Fibroblast of gingiva (primary cell): ENCODE data around the gene TMEM14C.
"Not testable (repeated sequence)": the region's sequence is repeated elsewhere in the genome, so short reads cannot be mapped to it uniquely, and the experiment has no call there.

Experiments
- DNase-seq: peaks from one replicate; pipeline ENCODE4 v3.0.0-alpha.2; 2011; ENCODE audit warnings: low read depth

The TMEM14C gene

DNA sequence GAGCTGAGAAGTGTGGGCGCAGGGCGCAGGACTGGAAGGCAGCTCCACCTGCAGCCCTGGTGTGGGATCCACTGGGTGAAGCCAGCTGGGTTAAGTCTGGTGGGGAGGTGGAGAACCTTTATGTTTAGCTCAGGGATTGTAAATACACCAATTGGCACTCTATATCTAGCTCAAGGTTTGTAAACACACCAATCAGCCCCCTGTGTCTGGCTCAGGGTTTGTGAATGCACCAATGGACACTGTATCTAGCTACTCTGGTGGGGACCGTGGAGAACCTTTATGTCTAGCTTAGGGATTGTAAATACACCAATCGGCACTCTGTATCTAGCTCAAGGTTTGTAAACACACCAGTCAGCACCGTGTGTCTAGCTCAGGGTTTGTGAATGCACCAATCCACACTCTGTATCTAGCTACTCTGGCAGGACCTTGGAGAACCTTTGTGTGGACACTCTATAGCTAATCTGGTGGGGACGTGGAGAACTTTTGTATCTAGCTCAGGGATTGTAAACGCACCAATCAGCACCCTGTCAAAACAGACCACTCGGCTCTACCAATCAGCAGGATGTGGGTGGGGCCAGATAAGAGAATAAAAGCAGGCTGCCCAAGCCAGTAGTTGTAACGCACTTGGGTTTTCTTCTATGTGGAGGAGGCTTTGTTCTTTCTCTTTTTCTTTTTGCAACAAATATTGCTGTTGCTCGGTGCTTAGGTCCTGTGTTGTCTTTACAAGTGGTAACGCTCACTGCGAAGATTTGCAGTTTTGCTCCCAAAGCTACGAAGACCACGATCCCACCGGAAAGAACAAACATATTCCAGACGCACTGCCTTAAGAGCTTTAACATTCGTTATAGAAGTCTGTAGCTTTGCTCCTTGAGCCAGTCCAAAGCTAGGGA is 1.7 kb upstream of the TMEM14C start:
- not testable (repeated sequence) for DNase-seq

DNA sequence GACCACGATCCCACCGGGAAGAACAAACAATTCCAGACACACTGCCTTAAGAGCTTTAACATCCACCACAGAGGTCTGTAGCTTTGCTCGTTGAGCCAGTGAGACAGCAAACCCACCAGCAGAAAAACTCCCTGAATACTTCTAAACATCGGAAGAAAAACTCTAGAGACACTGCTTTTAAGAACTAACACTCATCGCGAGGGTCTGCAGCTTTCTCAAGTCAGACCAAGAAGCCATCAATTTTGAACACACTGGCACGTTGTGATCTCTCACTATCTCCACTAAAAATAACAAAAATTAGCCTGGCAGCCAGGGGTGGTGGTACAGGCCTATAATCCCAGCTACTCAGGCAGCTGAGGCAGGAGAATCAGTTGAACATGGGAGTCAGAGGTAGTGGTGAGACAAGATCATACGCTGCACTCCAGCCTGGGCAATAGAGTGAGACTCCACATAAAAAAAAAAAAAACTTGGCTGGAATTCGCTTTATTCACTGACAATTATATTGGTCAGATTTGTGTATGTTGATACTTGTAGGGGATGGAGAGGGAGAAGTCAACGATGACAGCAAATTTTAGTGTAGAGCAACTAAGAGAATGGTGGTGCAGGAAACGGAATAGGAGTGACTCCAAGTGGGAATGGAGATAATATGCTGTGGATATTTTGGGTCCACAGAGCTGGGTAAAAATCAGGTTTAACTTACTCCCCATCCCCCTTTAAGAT is 860 bp upstream of the TMEM14C start:
- no peak for DNase-seq

- DNase-seq: no peak
Measured at GRCh38 chr6:10722570-10722819, 375 bp upstream of the TMEM14C start.

GRCh38 chr6:10723567-10723881 is 654 bp downstream of the TMEM14C start:
- DNase-seq: no peak

DNA sequence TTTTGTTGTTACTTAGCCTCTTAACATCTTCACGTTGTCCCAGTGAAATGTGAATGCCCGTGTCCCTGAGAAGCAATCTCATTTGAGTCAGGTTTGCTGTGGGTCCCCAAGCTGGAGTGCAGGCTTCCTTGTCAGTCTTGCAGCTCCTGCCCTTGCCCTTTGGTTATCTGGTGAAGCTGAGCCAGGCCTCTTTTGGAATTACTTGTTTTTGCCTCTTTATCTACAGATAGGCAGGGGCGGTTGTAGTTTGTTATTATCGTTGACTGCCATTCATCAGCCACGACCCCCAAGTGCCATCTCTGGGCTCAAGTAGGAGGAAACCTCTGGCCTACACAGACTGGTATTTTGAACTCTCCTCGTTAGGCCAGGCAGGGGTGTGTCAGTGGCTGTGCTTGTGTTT is 2.2 kb downstream of the TMEM14C start:
- DNase-seq: no peak

DNA sequence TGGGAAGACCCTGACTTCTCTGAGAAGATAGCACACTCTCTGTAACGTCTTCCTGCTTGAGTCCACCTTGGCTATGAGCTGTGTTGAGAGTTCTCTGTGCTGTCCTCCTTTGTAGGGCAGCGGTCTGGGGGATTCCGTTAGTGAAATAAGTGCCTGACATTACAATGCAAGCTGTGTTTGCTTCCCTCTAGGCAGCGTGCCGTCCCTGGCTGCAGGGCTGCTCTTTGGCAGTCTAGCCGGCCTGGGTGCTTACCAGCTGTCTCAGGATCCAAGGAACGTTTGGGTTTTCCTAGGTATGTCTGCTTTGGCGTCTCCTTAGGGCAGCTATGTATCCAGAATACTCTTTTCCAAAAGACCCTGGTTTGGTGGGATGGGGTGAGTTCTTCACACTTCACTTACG is 2.8 kb downstream of the TMEM14C start:
- no peak for DNase-seq

DNA sequence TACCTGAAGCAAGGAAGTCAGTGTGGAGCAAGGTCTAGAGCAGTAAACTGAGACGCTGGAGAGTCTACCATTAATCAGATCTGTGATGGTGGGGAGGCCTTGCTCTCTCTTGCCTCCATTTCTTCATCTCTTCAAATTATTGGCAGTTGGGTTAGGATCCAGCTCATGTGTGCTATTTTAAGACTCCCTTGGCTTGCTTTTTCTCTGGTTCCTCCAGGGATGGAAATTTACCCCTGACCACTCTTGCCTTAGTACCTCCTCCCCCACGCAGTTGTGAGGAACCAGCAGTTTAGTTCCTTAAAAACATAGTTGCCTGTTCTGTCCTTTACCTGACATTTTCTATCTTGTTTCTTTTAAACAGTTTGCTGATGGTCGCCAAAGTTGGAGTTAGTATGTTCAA is 7.4 kb downstream of the TMEM14C start:
- DNase-seq: no peak

GRCh38 chr6:10733151-10733715 is 10.4 kb downstream of the TMEM14C start:
- no peak for DNase-seq

DNA sequence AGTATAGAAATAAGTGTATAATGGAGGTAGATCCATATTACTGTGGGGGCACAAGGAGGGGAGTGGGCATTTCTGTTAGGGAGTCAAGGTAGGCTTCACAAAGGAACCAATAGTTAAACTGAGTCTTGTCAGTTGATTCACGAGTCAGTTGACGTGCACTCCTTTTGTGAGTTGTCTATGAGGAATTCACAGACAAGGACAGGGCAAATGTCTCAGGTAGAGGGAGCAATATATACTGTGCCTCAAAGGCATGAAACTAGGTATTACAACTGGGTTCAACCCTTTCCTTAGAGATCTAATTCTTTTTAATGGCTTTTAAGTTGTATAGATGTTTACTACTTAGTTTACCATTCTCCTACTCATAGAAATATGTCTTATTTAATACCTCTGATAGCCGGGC is 11.0 kb downstream of the TMEM14C start:
- DNase-seq: no peak

DNA sequence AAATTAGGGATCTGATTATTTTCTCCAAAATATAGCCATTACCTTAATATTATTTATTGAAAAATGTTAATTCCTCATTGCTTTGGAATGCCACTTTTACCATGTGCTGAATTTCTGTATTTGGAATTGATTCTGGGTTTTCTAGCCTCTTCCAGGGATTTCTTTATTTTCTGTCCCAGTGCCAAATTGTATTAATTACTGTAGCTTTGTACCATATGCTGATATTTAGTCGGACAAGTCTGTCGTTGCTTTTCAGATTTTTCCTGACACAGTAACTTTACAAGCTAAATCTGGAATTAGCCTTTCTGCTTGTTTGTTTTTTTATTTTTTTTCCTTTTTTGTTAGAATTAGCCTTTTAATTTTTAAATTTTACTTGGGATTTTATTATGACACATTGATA is 13.9 kb downstream of the TMEM14C start:
- no peak for DNase-seq

DNA sequence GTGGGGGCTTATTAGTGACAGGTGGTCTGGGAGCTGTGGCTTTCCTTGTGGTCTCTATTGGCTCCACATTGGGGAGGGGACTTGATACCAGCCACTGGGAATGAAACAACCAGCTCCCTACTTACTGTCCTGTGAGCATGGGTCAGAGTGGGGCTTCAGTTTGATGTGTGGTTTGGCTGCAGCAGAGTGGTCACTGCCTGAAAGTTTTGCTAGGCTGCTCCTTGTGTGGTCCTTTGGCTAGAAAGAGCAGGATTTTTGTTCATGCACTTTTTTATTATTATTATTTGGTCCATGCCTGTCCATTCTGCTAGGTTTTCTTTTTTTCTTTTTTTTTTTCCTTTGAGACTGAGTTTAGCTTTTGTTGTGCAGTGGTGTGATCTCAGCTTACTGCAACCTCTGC is 17.2 kb downstream of the TMEM14C start:
- DNase-seq: no peak

GRCh38 chr6:10741643-10742042 is 18.8 kb downstream of the TMEM14C start:
- DNase-seq: not testable (repeated sequence)

- DNase-seq: no peak
Measured at GRCh38 chr6:10742251-10742650, 19.4 kb downstream of the TMEM14C start.

GRCh38 chr6:10743515-10743914 is 20.6 kb downstream of the TMEM14C start:
- DNase-seq: no peak

- no peak for DNase-seq
Measured at GRCh38 chr6:10745116-10745515, 22.2 kb downstream of the TMEM14C start.

DNA sequence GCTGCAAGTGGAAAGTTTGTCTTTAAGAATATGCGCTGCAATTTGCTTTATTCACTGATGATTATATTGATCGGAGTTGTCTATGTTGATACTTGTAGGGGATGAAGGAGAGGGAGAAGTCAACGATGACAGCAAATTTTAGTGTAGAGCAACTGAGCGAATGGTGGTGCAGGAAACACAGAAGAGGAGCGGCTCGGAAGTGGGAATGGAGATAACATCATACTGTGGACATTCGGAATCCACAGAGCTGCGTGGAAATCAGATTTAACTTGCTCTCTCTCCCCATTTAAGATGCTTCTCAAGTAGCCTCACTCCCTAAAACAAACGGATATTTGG is 24.0 kb downstream of the TMEM14C start:
- DNase-seq: no peak

DNA sequence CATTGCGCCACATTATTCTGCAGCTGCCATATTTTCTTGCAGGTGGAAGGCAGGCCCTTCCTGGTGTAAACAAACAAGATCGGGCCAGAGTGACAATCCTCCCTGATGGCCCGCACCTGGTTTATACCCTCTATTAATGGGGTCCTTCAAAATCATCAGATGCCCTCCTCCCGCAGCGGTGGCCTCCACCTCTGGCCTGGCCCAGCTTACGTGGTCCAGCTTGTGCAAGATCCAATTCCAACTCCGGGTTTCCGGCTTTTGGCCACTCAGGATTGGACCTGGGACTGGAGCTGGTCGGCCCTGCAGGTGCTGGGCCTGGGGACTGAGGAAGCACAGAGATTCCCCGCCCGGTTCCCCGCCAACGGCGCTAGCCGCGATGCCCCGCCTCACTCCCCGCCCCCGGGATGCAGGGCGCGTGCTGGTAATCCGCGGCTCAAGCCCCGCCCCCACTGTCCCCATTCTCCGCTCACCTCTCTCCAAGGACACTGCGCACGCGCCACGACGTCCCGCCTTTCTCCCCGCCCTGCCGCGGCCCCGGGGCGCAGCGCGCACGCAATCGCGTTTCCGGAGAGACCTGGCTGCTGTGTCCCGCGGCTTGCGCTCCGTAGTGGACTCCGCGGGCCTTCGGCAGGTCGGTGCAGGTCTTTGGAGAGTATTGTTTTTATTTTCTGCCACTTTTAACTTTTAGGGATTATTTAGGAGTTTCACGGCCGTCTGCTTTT is 24.5 kb downstream of the TMEM14C start, which contains the start of gene TMEM14B:
TSS of gene TMEM14B (plus strand) at position 555 of the 722 bp plus-strand sequence. CDS start 1,441 bp downstream, outside the sequence.
- DNase-seq: peak; percentile 95

GRCh38 chr6:10749734-10750133 is 26.9 kb downstream of the TMEM14C start:
- DNase-seq: no peak

DNA sequence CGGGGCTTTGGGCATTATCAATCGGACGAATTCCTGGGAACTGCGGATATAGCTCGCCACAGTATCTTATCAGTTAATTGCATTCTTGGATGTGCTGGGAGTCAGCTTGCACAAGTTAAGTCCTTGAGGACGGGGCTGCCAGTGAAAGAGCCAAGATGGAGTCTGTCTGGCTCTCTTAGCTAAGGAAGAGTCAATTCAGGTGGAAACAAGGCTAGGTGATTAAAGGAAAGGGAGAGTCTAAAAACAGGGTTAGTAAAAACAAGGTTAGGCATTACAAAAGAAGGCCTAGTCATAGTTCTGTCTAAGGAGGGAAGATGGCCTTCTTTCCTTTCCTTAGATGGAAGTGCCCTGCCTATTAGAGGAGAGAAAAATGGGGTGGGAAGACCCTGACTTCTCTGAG is 27.7 kb downstream of the TMEM14C start:
- DNase-seq: not testable (repeated sequence)

- DNase-seq: not testable (repeated sequence)
Measured at GRCh38 chr6:10751757-10752156, 28.9 kb downstream of the TMEM14C start.

DNA sequence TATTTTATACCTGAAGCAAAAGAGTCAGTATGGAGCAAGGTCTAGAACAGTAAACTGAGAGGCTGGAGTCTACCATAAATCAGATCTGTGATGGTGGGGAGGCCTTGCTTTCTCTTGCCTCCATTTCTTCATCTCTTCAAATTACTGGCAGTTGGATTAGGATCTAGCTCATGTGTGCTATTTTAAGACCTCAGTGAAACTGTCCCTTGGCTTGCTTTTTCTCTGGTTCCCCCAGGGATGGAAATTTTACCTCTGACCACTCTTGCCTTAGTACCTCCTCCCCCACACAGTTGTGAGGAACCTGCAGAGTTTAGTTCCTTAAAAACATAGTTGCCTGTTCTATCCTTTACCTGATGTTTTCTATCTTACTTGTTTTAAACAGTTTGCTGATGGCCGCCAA is 33.2 kb downstream of the TMEM14C start:
- DNase-seq: no peak

- DNase-seq: peak; percentile 69
Measured at GRCh38 chr6:10759312-10759839, 36.5 kb downstream of the TMEM14C start.
